ENCODE results near the gene FEM1C.

Gene FEM1C

DNA sequence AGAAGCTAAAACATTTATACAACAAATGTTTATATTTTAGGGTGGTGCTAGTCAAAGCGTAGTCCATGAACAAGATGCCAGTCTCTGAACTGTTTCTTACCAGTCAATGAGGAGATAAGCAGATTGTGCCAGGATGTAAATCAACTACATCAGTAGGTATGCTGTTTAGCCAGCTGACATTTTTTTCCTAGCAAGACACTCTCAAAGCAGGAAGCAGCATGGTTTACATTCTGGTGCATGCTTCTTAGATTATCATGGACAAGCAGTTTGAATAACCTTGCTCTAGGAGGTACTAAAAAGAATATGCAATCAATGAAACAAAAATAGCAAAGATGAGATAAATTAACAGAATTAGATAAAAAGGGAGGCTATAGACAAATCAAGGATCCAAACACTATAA is 40.7 kb upstream of the FEM1C start:
- no peak for ATAC-seq (ENCODE audit: low read depth)
- H3K4me1 ChIP-seq (ENCODE audit: insufficient read depth, poor library complexity, severe bottlenecking), result peaks cover 7% of the 10 kb centered on the region
- H3K27ac ChIP-seq (ENCODE audit: poor library complexity, severe bottlenecking), result no peak overlapping the region
- no peak overlapping the region for H3K4me3 ChIP-seq (ENCODE audit: severe bottlenecking)
- no peak for DNase-seq (ENCODE audit: low spot score)
- no peaks in the 10 kb centered on the region for H3K27me3 ChIP-seq (ENCODE audit: insufficient read depth, poor library complexity, severe bottlenecking)
- no peaks in the 10 kb centered on the region for H3K9me3 ChIP-seq (ENCODE audit: severe bottlenecking)
- peaks cover 8% of the 10 kb centered on the region for H3K36me3 ChIP-seq (ENCODE audit: low read depth)
- TF ChIP-seq CTCF (IDR thresholded peaks at IDR 0.05; ENCODE audit: poor library complexity, severe bottlenecking), result no peak

GRCh38 chr5:115584501-115584900 is 39.9 kb upstream of the FEM1C start:
- TF ChIP-seq CTCF (IDR thresholded peaks at IDR 0.05; ENCODE audit: poor library complexity, severe bottlenecking), result no peak
- no peaks in the 10 kb centered on the region for H3K27me3 ChIP-seq (ENCODE audit: insufficient read depth, poor library complexity, severe bottlenecking)
- no peaks in the 10 kb centered on the region for H3K9me3 ChIP-seq (ENCODE audit: severe bottlenecking)
- no peak for DNase-seq (ENCODE audit: low spot score)
- H3K36me3 ChIP-seq (ENCODE audit: low read depth), result peaks cover 13% of the 10 kb centered on the region
- H3K4me1 ChIP-seq (ENCODE audit: insufficient read depth, poor library complexity, severe bottlenecking), result peaks cover 15% of the 10 kb centered on the region
- no peak overlapping the region for H3K27ac ChIP-seq (ENCODE audit: poor library complexity, severe bottlenecking)
- no peak for ATAC-seq (ENCODE audit: low read depth)
- no peak overlapping the region for H3K4me3 ChIP-seq (ENCODE audit: severe bottlenecking)

DNA sequence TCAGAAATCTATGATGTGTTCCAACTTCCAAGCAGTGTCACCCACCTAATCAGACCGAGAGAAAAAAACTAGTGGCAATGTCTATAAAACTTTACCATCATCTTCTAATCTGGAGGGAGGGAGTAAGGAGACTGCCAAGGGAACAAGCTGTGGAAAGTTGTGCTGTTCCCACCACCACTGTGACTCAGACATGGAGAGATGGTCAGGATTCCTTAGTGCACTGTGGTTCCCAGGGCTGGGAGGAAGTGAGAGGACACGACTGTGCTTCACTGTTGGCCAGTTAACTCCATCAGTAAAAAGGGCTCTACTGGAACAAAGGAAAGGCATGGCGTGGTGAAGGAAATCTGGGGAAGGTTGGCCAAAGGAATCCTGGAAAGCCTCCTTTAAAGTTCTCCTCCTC is 38.9 kb upstream of the FEM1C start:
- H3K36me3 ChIP-seq (ENCODE audit: low read depth), result peaks cover 13% of the 10 kb centered on the region
- no peaks in the 10 kb centered on the region for H3K9me3 ChIP-seq (ENCODE audit: severe bottlenecking)
- ATAC-seq (ENCODE audit: low read depth), result peak; percentile 66
- no peak overlapping the region for H3K27ac ChIP-seq (ENCODE audit: poor library complexity, severe bottlenecking)
- H3K27me3 ChIP-seq (ENCODE audit: insufficient read depth, poor library complexity, severe bottlenecking), result no peaks in the 10 kb centered on the region
- DNase-seq (ENCODE audit: low spot score), result no peak
- no peak for TF ChIP-seq CTCF (IDR thresholded peaks at IDR 0.05; ENCODE audit: poor library complexity, severe bottlenecking)
- no peak overlapping the region for H3K4me3 ChIP-seq (ENCODE audit: severe bottlenecking)
- peaks cover 18% of the 10 kb centered on the region for H3K4me1 ChIP-seq (ENCODE audit: insufficient read depth, poor library complexity, severe bottlenecking)

DNA sequence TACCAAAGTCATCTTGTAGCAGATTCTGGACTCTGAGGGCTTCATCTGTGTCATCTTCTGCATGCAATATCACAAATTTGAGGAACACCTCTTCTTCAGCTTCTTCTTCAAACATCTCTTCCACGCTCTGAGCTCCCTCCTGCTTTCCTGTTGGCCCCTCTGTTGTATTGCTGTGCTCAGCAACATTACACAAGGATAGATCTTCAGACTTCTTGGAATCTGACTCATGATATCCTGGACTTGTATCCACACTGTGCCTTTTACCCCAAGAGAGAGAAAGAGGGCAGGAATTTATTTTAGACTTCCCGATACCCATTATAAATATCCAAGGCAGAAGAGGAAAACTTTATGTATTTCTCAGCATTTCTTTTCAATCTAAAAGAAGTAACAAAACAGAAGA is 36.4 kb upstream of the FEM1C start:
- no peak overlapping the region for H3K4me3 ChIP-seq (ENCODE audit: severe bottlenecking)
- H3K36me3 ChIP-seq (ENCODE audit: low read depth), result peaks cover 13% of the 10 kb centered on the region
- TF ChIP-seq CTCF (IDR thresholded peaks at IDR 0.05; ENCODE audit: poor library complexity, severe bottlenecking), result no peak
- peaks cover 27% of the 10 kb centered on the region for H3K4me1 ChIP-seq (ENCODE audit: insufficient read depth, poor library complexity, severe bottlenecking)
- no peaks in the 10 kb centered on the region for H3K9me3 ChIP-seq (ENCODE audit: severe bottlenecking)
- ATAC-seq (ENCODE audit: low read depth) (no peak), DNase-seq (ENCODE audit: low spot score) (no peak)
- H3K27ac ChIP-seq (ENCODE audit: poor library complexity, severe bottlenecking), result no peak overlapping the region
- no peaks in the 10 kb centered on the region for H3K27me3 ChIP-seq (ENCODE audit: insufficient read depth, poor library complexity, severe bottlenecking)

- Histone ChIP-seq H3K4me3 (ENCODE audit: severe bottlenecking) (no peak overlapping the region), H3K27me3 (ENCODE audit: insufficient read depth, poor library complexity, severe bottlenecking) (no peaks in the 10 kb centered on the region), H3K27ac (ENCODE audit: poor library complexity, severe bottlenecking) (no peak overlapping the region), H3K4me1 (ENCODE audit: insufficient read depth, poor library complexity, severe bottlenecking) (peaks cover 34% of the 10 kb centered on the region), H3K9me3 (ENCODE audit: severe bottlenecking) (no peaks in the 10 kb centered on the region), H3K36me3 (ENCODE audit: low read depth) (peaks cover 13% of the 10 kb centered on the region)
- TF ChIP-seq CTCF (IDR thresholded peaks at IDR 0.05; ENCODE audit: poor library complexity, severe bottlenecking), result no peak
- ATAC-seq (ENCODE audit: low read depth) (peak; percentile 69), DNase-seq (ENCODE audit: low spot score) (no peak)
Observed at GRCh38 chr5:115579747-115580173, 35.2 kb upstream of the FEM1C start.
